ENCODE data around the gene ZNF630.
A peak's percentile ranks its signal among the peaks of the same experiment; 100 is the strongest.
"Not testable (repeated sequence)": the region's sequence is repeated elsewhere in the genome, so short reads cannot be mapped to it uniquely, and the experiment has no call there.

Gene ZNF630

GRCh38 chrX:48071064-48071985, at the start of gene ZNF630:
Gene ZNF630, minus strand, starts transcription at chrX:48071640. Its CDS starts 4,754 bp downstream, at chrX:48066886.
- DNase-seq = peak; percentile 39

- no peak for DNase-seq
Measured at GRCh38 chrX:48107717-48108116, 36.3 kb upstream of the ZNF630 start.

GRCh38 chrX:48102874-48103374, 31.5 kb upstream of the ZNF630 start:
- DNase-seq = no peak

- no peak for DNase-seq
Measured at GRCh38 chrX:48101443-48101842, 30.0 kb upstream of the ZNF630 start.

GRCh38 chrX:48092558-48092957, 21.1 kb upstream of the ZNF630 start:
- DNase-seq = not testable (repeated sequence)

- no peak for DNase-seq
Measured at GRCh38 chrX:48090123-48090522, 18.7 kb upstream of the ZNF630 start.

- DNase-seq = no peak
Measured at GRCh38 chrX:48086082-48086481, 14.6 kb upstream of the ZNF630 start.

- DNase-seq = no peak
Measured at GRCh38 chrX:48083706-48084105, 12.3 kb upstream of the ZNF630 start.

GRCh38 chrX:48083212-48083611, 11.8 kb upstream of the ZNF630 start:
- peak; percentile 36 for DNase-seq

GRCh38 chrX:48076343-48076742, 4.9 kb upstream of the ZNF630 start:
- DNase-seq = no peak

- DNase-seq = no peak
Measured at GRCh38 chrX:48071986-48072605, 656 bp upstream of the ZNF630 start.

- no peak for DNase-seq
Measured at GRCh38 chrX:48068096-48068887, 3.1 kb downstream of the ZNF630 start.

- no peak for DNase-seq
Measured at GRCh38 chrX:48064261-48064660, 7.2 kb downstream of the ZNF630 start.

GRCh38 chrX:48059296-48059639, 12.2 kb downstream of the ZNF630 start:
- no peak for DNase-seq

- no peak for DNase-seq
Measured at GRCh38 chrX:48058621-48059295, 12.7 kb downstream of the ZNF630 start.

GRCh38 chrX:48046846-48047245, 24.6 kb downstream of the ZNF630 start:
- DNase-seq = no peak

- peak; percentile 72 for DNase-seq
Measured at GRCh38 chrX:48045410-48046311, 25.8 kb downstream of the ZNF630 start.

GRCh38 chrX:48043056-48043455, 28.4 kb downstream of the ZNF630 start:
- no peak for DNase-seq

- no peak for DNase-seq
Measured at GRCh38 chrX:48035891-48036290, 35.5 kb downstream of the ZNF630 start.

- not testable (repeated sequence) for DNase-seq
Measured at GRCh38 chrX:48030641-48031173, 40.7 kb downstream of the ZNF630 start.

GRCh38 chrX:48030237-48030636, 41.2 kb downstream of the ZNF630 start:
- no peak for DNase-seq
